ENCODE results near the gene ARL6IP4.

DNA sequence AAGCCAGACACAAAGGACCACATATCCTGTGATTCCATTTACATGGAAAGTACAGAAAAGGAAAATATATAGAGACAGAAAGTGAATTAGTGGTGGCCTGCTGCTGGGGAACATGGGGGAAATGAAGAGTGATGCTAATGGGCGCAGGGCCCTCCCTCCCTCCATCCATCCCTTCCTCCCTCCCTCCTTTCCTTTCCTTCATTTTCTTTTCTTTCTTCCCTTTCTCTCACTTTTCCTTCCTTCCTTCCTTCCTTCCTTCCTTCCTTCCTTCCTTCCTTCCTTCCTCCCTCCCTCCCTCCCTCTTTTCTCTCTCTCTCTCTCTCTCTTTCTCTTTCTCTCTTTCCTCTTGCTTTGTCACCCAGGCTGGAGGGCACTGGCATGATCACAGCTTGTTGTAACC lies 37.3 kb downstream of the ARL6IP4 start:
- TF ChIP-seq POLR2A (IDR thresholded peaks at IDR 0.05; ENCODE audit: extremely low read depth, insufficient read length) = no peak
- TF ChIP-seq, protein P1, sequence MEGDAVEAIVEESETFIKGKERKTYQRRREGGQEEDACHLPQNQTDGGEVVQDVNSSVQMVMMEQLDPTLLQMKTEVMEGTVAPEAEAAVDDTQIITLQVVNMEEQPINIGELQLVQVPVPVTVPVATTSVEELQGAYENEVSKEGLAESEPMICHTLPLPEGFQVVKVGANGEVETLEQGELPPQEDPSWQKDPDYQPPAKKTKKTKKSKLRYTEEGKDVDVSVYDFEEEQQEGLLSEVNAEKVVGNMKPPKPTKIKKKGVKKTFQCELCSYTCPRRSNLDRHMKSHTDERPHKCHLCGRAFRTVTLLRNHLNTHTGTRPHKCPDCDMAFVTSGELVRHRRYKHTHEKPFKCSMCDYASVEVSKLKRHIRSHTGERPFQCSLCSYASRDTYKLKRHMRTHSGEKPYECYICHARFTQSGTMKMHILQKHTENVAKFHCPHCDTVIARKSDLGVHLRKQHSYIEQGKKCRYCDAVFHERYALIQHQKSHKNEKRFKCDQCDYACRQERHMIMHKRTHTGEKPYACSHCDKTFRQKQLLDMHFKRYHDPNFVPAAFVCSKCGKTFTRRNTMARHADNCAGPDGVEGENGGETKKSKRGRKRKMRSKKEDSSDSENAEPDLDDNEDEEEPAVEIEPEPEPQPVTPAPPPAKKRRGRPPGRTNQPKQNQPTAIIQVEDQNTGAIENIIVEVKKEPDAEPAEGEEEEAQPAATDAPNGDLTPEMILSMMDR (IDR thresholded peaks at IDR 0.05; ENCODE audit: low read depth, low read length) = no peak
- TF ChIP-seq, protein P2, sequence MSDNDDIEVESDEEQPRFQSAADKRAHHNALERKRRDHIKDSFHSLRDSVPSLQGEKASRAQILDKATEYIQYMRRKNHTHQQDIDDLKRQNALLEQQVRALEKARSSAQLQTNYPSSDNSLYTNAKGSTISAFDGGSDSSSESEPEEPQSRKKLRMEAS (IDR thresholded peaks at IDR 0.05; ENCODE audit: low read depth, low read length) = no peak

Measured in NB4 (cell line).